G401.6 (cell line): Measurements from ENCODE around the gene FBXO31.
"Not testable (repeated sequence)": the region's sequence is repeated elsewhere in the genome, so short reads cannot be mapped to it uniquely, and the experiment has no call there.

Experiments used
- FAIRE-seq: peaks from 2 replicates; lab custom pipeline; 2012; peaks lifted over from hg19 to GRCh38; lab: Jason Lieb, UNC

The FBXO31 gene

GRCh38 chr16:87340198-87340597, 43.4 kb downstream of the FBXO31 start:
- no peak for FAIRE-seq

GRCh38 chr16:87339724-87340105, 43.9 kb downstream of the FBXO31 start:
- FAIRE-seq = not testable (repeated sequence)

GRCh38 chr16:87339086-87339723, 44.4 kb downstream of the FBXO31 start:
- FAIRE-seq = no peak

- no peak for FAIRE-seq
These were observed 45.3 kb downstream of the FBXO31 start for GRCh38 chr16:87338155-87338765.

GRCh38 chr16:87337262-87337771, 46.3 kb downstream of the FBXO31 start:
- no peak for FAIRE-seq

- FAIRE-seq = no peak
These were observed 46.9 kb downstream of the FBXO31 start for GRCh38 chr16:87336434-87337240.

GRCh38 chr16:87335625-87336433, 47.7 kb downstream of the FBXO31 start:
- FAIRE-seq = no peak

- FAIRE-seq = no peak
These were observed 48.6 kb downstream of the FBXO31 start for GRCh38 chr16:87334651-87335624.

GRCh38 chr16:87333581-87334331, 49.8 kb downstream of the FBXO31 start:
- no peak for FAIRE-seq

GRCh38 chr16:87333101-87333500, 50.5 kb downstream of the FBXO31 start:
- no peak for FAIRE-seq

- no peak for FAIRE-seq
These were observed 51.4 kb downstream of the FBXO31 start for GRCh38 chr16:87332150-87332549.

GRCh38 chr16:87331241-87331801, 52.3 kb downstream of the FBXO31 start:
- FAIRE-seq = no peak

- no peak for FAIRE-seq
These were observed 52.9 kb downstream of the FBXO31 start for GRCh38 chr16:87330646-87331045.

GRCh38 chr16:87330257-87330624, 53.3 kb downstream of the FBXO31 start:
- no peak for FAIRE-seq

GRCh38 chr16:87329436-87330256, 53.9 kb downstream of the FBXO31 start:
- FAIRE-seq = no peak

GRCh38 chr16:87328846-87329245, 54.7 kb downstream of the FBXO31 start:
- FAIRE-seq = no peak

- FAIRE-seq = no peak
These were observed 55.6 kb downstream of the FBXO31 start for GRCh38 chr16:87327798-87328495.

GRCh38 chr16:87326151-87326571, 57.4 kb downstream of the FBXO31 start:
- FAIRE-seq = no peak
